GM19463 (cell line): ENCODE data around the gene CD209.

Experiments
- ATAC-seq: cut with Tn5 transposase; IDR thresholded peaks from one replicate; pipeline ENCODE4 v1.9.1; 2021; ENCODE audit warnings: mild to moderate bottlenecking, moderate library complexity; ENCODE audit not compliant: unreplicated experiment

The CD209 gene

DNA sequence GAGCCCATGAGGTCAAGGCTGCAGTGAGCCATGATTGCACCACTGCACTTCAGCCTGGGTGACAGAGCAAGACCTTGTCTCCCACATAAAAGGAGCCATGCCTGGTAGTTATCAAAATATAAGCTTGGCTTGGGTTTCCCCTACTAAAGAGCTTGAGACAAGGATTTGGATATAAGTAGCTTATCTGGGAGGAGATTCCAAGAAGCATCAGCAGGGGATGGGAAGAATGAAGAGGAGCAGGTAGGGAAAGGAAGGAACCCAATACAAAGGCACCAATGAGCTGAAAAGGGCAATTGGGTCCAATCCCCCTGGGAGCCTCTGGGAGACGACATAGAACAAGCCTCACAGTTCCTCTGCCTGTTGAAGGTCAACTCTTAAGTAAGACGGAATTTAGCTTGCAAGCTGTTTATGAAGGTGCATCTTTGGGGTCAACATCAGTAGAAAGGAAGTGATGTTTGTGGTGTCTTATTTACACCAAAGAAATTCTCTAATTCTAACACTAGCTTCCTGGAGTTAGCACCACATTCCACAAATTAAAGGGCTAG, 8.1 kb downstream of the CD209 start:
- ATAC-seq, result no peak

DNA sequence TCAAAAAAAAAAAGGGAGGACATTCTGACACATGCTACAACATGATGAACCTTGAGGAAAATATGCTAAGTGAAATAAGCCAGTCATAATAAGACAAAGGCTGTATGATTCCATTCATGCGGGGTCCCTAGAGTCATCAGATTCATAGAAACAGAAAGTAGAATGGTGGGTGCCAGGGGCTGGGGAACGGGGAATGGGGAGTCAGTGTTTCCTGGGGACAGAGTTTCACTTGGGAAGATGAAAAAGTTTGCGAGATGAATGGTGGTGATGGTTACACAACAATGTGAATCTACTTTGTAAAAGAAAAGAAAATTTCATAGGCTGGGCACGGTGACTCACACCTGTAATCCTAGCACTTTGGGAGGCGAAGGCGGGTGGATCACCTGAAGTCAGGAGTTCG, 9.3 kb downstream of the CD209 start:
- no peak for ATAC-seq

DNA sequence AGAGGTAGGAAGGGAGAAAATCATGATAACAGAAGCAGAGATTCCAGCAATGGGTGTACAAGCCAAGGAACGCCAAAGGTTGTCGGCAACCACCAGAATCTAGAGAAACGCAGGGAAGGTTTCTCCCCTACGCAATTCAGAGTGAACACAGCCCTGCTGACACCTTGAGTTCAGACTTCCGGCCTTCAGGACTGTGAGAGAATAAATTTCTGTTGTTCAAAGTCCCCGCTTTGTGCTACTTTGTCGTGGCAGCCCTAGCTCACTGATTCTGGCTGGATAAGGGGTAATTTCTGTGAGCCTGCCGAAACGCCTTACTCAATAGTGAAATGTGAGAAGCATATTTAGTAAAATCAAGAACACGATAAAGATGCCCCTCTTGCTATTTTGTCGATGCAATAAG, 10.1 kb downstream of the CD209 start:
- ATAC-seq, result no peak

DNA sequence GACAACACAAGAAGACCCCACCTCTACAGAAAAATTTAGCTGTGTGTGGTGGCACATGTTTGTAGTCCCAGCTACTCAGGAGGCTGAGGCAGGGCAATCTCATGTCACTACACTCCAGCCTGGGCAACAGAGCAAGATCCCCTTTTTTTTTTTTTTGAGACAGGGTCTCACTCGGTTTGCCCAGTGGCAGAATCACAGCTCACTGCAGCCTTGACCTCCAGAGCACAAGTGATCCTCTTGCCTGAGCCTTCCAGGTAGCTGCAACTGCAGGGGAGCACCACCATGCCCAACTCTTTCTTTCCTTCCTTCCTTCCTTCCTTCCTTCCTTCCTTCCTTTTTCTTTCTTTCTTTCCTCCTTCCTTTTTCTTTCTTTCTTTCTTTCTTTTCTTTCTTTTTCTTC, 11.2 kb downstream of the CD209 start:
- ATAC-seq, result no peak

DNA sequence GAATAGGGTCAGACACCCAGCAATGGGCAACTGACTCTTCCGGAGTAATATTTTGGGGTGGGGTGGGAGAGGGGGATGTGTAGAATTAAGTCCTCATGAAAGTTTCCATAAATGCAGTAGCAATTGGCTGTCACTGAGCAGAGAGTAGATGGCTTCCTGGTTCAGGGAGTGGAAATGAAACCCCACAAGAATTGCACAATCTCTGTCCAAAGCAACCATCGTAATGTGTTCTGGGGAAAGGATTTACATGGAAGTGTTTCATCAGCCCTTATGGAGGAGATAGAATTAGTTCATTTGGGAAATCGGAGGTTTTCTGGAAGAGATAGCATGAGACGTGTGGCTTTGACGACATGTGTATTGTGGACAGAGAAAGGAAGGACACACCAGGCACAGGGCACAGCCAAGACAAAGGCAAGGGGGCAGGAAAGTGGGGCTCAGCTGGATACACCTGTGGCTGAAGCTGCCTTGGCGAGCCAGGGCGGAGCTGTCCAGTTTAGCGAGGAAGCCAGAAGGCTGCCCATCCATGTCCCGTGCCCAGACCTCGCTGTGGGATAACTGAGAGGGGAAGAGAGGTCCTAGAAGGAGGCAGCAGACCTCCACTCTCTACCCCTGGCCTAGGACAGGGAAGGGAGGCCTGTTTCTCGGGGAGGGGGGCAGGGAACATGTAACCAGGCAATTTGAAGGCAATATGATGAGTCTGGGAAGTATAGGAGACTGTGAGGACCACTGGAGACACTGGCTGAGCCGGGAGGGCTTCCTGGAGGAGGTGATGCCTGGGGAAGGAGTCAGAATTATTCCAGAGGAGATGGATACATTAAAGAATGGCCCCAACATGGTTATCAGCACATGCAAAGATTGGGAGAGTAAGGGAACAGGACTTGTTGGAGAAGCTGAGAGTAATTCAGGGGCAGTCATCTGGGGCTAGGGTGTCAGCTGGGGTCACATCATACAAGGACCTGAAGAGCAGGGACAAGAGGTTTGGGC, 12.8 kb downstream of the CD209 start:
- no peak for ATAC-seq

DNA sequence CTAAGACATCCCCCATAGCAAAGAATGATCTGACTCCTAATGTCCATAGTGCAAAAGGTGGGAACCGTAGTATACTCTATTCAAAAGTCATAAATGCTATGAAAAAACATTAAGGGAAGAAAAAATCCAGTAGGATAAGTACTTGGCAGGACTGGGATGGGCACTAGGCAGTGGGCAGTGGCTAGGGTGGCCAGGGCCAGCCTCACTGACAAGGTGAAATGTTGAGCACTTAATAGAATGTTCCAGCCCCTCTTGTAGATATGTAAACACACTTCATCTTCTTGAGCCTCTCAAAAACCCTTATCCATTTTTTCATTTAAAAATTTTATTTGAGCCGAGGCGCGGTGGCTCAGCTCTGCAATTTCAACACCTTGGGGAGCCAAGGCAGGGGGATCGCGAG, 14.0 kb downstream of the CD209 start:
- no peak for ATAC-seq

DNA sequence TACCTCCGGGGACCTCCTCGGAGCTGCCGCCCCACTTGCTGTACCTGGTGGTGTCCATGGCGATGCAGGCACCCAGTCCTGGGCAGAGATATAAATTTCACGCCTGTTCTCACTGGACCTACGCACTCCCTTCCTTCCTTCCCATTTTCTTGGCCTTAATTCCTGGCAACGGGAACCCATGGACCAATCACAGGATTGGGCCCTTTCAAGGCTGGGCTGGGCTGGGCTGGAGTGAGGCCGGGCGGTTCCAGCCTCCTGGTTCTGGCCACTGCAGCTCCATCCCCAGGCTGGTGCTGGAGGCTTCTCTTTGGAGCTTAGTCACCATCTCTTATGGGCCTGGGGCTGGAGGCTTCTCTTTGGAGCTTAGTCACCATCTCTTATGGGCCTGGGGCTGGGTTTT, 15.3 kb downstream of the CD209 start, which contains the start of gene CLEC4G:
CLEC4G (minus strand) TSS at position 66 of the 400 bp plus-strand sequence; CDS start at position 58, 8 bp downstream.
- ATAC-seq, result no peak

DNA sequence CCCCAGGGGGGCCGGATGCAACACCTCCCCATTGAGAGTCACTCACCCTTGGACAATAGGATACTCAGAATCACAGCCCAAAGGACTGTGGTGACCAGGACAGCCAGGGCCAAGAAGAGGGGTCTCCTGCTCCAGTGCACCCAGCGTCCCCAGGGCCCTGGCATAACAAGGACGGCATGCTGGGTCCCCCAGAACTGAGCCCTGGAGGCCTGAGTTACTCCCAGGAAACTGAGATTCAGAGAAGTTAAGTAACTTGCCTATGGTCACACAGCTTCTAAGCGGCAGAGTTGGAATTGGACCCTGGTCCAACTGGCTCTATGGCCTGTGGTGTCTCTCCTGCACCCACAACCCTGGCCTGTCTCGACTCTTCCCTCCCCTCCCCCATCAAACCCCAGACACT, 15.7 kb downstream of the CD209 start:
- ATAC-seq, result no peak

DNA sequence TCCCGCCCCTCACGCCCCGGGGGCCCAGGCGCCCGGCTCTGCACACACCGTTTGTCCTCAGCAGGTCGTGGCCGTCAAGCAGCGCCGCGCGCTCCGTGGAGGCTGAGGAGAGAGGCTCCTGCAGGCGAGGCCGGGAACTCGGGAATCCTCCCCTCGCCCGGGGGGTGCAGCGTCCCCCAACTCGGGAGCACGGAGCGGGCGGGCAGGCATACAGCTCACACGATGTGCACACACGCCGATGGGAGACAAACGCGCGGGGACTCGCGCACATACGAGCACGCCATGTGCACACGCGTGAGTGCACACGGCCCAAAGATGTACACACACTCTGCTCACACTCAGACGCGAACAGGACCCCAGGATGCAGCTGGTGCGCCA, 16.1 kb downstream of the CD209 start:
- no peak for ATAC-seq

DNA sequence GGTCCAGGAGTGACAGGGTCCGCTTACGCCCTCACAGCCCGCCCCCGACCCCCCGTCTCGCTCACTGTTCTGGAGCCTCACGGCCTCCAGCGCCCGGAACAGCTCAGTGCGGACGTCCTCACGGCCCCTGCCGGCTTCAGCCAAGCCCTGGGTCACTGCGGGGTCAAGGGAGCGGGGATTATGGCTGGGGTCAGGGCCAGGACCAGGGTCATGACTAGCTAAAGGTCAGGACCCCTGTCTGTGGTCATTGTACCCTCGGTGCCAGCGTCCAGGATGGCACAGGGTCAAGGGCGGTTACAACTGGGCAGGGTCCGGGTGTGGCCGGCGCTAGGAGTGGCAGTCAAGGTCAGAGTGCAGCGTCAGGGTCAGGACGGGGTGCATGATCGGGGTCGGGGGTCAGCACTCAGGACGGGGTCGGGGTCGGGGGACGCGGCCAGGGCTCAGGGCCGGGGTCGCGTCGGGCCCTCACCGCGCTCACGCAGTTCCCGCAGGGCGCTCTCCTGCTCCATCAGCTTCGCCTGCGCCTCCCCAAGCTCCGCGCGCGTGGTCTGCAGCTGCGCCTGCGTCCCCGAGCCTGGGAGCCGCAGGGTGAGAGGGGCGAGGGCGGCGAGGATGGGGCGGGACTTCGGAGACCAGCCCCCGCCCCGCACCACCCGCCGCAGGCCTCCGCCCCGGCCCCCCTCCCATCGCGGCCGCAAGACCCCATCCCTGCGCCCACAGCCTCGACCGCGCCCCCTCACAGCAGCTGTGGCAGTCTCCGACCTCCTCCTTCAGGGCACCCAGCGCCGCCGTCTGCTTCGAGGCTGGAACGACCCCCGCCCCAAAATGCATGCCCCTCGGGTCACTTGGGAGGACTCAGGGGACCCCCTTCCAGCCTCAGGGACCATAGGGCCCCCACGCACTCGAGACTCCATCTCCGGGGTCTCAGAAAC, 16.8 kb downstream of the CD209 start:
- ATAC-seq, result no peak

DNA sequence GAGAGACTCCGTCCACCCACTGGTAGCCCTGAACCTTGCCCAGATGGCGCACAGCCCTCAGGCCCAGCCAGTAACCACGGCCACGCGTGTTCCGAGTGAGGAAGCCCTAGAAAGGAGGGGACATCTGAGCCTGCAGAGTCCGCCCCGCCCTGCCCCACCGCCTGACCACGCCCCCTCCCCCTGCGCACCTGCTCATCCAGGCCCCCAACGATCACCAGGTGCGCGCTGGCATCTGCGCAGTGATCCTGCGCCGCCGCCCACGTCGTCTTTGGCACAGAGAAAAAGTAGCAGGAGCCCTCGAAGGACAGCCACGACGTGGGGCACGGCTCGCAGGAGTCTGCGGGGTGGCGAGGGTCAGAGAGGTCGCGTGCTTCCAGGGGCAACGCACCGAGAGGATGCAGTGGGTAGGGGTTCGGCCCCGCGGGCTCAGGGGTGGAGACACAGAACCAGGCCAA, 17.5 kb downstream of the CD209 start:
- ATAC-seq, result no peak

DNA sequence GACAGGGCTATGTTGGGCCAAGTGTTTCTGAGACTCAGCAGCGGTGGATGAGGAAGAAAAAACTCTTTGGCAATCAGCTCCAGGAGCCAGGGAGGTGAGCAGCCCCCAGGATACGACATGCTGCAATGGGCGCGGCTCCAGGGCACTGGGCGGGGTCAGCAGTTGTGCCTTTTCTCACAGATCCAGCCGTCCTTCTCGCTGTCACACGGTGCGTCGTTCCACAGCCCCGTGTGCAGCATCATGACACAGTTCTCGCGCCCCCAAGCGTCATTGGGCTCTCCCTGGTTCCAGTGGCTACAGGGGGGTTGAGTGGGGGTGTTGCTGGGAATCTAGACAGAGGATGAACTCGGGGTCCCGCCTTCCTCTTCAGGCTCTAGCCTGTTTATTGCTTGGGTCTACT, 18.1 kb downstream of the CD209 start:
- ATAC-seq, result no peak

DNA sequence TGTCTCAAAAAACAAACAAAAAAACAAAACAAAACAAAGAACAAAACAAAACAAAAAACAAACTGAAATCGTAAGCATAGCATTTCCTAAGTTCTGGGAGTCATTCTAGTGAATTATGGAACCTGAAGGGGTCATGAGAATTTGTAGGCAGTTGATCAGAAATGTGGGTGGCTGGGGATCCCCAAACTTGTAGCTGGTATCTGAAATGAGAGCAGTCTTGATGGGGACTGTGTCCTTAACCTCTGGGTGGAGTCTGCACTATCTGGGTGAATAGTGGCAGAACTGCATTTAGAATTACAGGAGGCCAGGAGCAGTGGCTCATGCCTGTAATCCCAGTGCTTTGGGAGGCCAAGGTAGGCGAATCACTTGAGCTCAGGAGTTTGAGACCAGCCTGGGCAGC, 21.5 kb downstream of the CD209 start:
- no peak for ATAC-seq

DNA sequence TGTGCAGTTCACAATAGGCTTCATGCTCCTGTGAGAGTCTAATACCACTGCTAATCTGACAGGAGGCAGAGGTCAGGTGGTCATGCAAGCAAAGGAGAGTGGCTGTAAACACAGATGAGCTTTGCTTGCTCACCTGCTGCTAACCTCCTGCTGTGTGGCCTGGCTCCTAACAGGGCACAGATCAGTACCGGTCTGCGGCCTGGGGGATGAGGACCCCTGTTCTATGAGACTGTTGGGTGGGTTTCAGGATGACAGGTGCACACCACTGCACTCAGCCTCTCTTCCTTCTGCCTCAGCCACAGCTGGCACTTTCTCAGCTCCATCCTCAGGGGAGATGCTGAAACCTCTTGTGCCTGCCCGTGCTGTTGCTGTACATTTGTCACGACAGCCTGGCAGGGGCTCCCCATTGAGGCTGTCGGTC, 25.1 kb downstream of the CD209 start:
- ATAC-seq, result no peak

DNA sequence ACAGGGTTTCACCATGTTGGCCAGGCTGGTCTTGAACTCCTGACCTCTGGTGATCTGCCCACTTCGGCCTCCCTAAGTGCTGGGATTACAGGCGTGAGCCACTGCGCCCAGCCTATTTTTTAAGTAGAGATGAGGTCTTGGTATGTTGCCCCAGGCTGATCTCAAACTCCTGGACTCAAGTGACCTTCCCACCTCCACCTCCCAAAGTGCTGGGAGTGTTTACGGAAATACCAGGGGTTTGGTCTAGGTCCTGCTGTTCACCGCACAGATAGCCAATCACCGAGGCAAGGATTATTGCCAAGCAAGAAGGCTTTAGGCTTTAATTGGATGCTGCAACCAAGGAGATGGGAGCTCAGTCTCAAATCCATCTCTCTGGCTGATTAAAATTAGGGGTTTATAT, 27.0 kb downstream of the CD209 start:
- ATAC-seq, result no peak

DNA sequence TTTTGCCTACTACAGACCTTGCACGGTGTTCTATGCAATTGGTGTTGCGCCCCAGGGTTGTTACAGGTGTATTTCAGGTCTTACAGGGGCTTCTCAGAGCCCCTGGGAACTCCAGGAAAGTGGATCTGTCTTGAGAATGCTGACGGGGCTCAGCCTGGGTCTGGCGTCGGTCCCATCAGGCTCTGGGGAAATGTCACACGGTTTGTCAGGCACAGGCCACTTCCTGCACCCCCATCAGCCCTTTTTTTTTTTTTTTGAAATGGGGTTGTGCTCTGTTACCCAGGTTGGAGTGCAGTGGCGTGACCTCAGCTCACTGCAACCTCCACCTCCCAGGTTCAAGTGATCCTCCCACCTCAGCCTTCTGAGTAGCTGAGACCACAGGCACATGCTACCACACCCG, 28.7 kb downstream of the CD209 start:
- no peak for ATAC-seq

DNA sequence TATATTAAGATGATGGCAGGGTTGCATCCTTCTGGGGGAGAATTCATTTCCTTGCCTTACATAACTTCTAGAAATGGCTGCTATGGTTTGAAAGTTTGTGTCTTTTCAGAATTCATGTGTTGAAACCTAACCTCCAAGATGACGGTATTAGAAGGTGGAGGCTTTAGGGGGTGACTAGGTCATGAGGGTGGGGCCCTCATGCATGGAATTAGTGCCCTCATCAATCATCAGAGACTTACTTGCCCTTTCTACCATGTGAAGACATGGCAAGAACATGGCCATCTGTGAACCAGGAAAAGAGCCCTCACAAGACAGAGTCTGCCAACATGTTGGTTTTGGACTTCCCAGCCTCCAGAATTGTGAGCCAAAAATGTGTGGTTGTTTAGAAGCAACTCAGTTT, 30.6 kb downstream of the CD209 start:
- ATAC-seq, result no peak

DNA sequence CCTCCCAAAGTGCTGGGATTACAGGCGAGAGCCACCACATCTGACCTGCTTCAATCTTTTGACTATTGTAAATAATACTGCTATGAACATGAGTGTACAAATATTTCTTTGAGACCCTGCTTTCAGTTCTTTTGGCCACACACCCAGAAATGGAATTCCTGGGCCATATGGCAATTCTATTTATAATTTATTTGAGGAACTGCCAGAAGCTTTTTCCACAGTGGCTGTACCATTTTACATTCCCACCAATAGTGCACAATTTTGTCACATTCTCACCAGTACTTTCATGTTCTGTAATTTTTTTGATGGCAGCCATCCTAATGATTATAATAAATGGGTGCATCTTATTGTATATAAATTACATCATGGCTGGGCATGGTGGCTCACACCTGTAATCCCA, 31.7 kb downstream of the CD209 start:
- ATAC-seq, result no peak

DNA sequence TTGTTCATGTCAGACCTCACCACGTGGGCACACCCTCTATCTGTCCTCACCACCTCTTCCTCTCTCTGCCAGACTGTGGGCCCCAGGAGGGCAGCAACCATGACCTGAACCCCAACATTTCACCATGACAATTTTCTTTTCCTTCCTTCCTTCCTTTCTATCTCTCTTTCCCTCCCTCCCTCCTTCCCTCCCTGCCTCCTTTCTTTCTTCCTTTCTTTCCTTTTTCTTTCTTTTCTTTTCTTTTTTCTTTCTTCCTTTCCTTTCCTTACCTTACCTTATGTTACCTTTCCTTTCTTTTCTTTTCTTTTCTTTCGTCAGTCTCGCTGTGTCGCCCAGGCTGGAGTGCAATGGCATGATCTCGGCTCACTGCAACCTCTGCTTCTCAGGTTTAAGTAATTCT, 36.7 kb downstream of the CD209 start:
- ATAC-seq, result no peak

DNA sequence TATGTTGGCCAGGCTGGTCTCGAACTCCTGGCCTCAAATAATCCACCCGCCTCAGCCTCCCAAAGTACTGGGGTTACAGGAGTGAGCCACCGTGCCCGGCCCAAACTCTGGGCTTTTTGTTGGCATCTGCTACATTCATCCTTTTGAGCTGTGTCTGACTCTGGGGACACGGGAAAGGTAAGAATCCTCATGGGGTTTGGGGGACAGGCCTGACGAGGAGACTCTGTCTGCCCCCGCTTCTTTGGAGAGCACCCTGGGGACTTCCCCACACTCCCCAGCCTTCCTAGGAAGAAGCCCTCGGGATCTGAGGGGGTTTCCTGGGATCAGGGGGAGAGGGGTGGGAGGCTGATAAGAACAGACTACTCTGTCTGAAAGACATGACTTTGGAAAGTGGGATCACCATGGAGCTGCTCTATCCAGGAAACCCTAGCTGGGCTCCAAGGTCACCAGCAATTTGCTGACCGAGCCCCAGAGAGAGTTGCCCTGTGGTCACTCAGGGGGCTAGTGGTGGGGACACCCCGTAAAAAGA, 37.3 kb downstream of the CD209 start:
- no peak for ATAC-seq

DNA sequence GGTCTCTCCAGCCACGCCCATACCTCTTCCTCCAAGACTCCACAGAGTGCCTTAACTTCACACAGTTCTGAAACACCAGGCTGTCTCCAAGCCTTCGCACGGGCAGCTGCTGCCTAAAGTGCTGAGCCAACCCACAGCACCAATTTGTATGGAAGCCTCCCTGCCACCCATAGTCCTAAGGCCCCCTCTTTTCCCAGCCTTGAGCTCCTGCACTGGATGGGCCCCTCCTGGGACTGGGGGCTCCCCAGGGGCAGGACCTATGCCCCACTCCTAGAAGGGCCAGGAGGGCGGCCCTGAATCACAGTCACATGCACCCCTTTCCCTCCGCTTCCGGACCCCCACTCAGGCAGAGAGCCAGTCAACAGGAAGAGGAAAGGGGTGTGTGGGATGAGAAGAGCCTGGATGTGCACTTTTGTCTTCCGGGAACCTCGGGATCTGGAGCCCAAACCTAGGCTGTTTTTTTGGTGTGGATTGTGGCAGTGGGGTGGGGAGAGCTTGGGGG, 40.3 kb downstream of the CD209 start:
- ATAC-seq, result no peak
